Caco-2 (cell line): ENCODE data around the gene LSP1. TPM values are rescaled to one million over a fixed set of nuclear protein-coding genes. Genes with fewer than 3 reads are reported as not detected.

Experiments used
- BruUV-seq: library from RNA; stranded (reverse); fragments of 400-500 nt; replicated peaks from 2 replicates; lab custom pipeline; 2021; lab: Mats Ljungman, UMichigan
- CTCF ChIA-PET: fragments of 300-600 bp; sonication (Branson Sonifier 250); formaldehyde crosslinking; loops from one replicate; lab custom pipeline; 2022; ENCODE audit warnings: antibody characterized with exemption; lab: Charles Lee
- POLR2A ChIA-PET: fragments of 300-600 bp; sonication (Branson Sonifier 250); formaldehyde crosslinking; loops from one replicate; lab custom pipeline; 2022; ENCODE audit warnings: antibody characterized with exemption; lab: Charles Lee
- DNase-seq, 2 experiments: peaks; one replicate each; pipeline versions ENCODE4 v3.0.0 to v3.0.0-alpha.2; 2020 to 2022
- H3K27me3 ChIP-seq: replicated peaks from 2 replicates; pipeline ENCODE4 v1.6.0; 2011; ENCODE audit warnings: low read length; ENCODE audit not compliant: control insufficient read depth, insufficient read depth
- H3K36me3 ChIP-seq: 2 replicates; pipeline ENCODE4 v1.5.1; 2011; ENCODE audit warnings: low read length; ENCODE audit not compliant: control insufficient read depth, insufficient read depth
- H3K4me1 ChIP-seq: fragments of 250-450 bp; sonication (Bioruptor Pico); 2 replicates; pipeline ENCODE4 v1.5.1; 2020; ENCODE audit warnings: mild to moderate bottlenecking
- H3K4me3 ChIP-seq: 2 replicates; pipeline ENCODE4 v1.5.1; 2011; ENCODE audit warnings: low read depth, mild to moderate bottlenecking, control low read depth, low read length
- H3K9me3 ChIP-seq: fragments of 250-450 bp; sonication (Bioruptor Pico); 2 replicates; pipeline ENCODE4 v1.5.1; 2020; ENCODE audit warnings: mild to moderate bottlenecking, moderate library complexity
- H3K27ac Mint-ChIP-seq: one replicate; pipeline ENCODE4 v1.8.0; 2022; ENCODE audit warnings: mixed read lengths; ENCODE audit not compliant: unreplicated experiment
- H3K27me3 Mint-ChIP-seq: one replicate; pipeline ENCODE4 v1.8.0; 2022; ENCODE audit warnings: mixed read lengths; ENCODE audit not compliant: insufficient read depth, unreplicated experiment
- H3K36me3 Mint-ChIP-seq: one replicate; pipeline ENCODE4 v1.8.0; 2022; ENCODE audit warnings: mild to moderate bottlenecking, mixed read lengths; ENCODE audit not compliant: insufficient read depth, unreplicated experiment
- H3K4me1 Mint-ChIP-seq: one replicate; pipeline ENCODE4 v1.8.0; 2022; ENCODE audit warnings: low read depth, mixed read lengths; ENCODE audit not compliant: unreplicated experiment
- H3K4me3 Mint-ChIP-seq: one replicate; pipeline ENCODE4 v1.8.0; 2022; ENCODE audit warnings: mild to moderate bottlenecking, moderate library complexity, mixed read lengths; ENCODE audit not compliant: unreplicated experiment
- H3K9me3 Mint-ChIP-seq: one replicate; pipeline ENCODE4 v1.8.0; 2022; ENCODE audit warnings: mixed read lengths; ENCODE audit not compliant: unreplicated experiment
- CTCF ChIP-seq, 2 experiments: fragments of 200-600 bp in 1 of 2; IDR thresholded peaks; 1 replicate in 1 of 2; 2 replicates in 1 of 2; pipeline versions ENCODE4 v1.5.1 to v1.8.0; 2011 to 2022; ENCODE audit warnings: antibody characterized with exemption in 1 of 2, control low read depth in 1 of 2, inconsistent platforms in 1 of 2, low read depth in 1 of 2, low read length in 1 of 2, mild to moderate bottlenecking in 1 of 2, moderate library complexity in 1 of 2; ENCODE audit not compliant: insufficient read depth in 1 of 2, severe bottlenecking in 1 of 2, unreplicated experiment in 1 of 2
- intact Hi-C: fragments of 100-400 bp; cut with micrococcal nuclease; formaldehyde crosslinking; loops from one replicate; pipeline ENCODE4 v1.10.0; 2022; ENCODE audit not compliant: unreplicated experiment
- total RNA-seq: library from RNA; stranded (reverse); gene quantifications from 2 replicates; pipeline ENCODE4 v1.2.3, GENCODE V29; 2022

Gene LSP1
- total RNA-seq, 1 experiment from 2014 or later = not detected

GRCh38 chr11:1857064-1857463 lies 4.2 kb downstream of the LSP1 start:
- Mint-ChIP-seq H3K27ac (no peak overlapping the region), H3K9me3 (no peaks in the 10 kb centered on the region), H3K36me3 (no peaks in the 10 kb centered on the region), H3K4me3 (no peak overlapping the region), H3K27me3 (no peaks in the 10 kb centered on the region), H3K4me1 (no peaks in the 10 kb centered on the region)
- ChIA-PET POLR2A (no interaction called here), CTCF (interaction anchor here (1.0 kb wide), 1 partner anchor 294 kb away, joined by 5 read pairs; no protein-coding TSS in a partner anchor)
- intact Hi-C loops = no loop called here
- H3K4me3 ChIP-seq = no peak overlapping the region
- no peaks in the 10 kb centered on the region for H3K9me3 ChIP-seq
- BruUV-seq = no TSS peak
- no peak for TF ChIP-seq CTCF (IDR thresholded peaks at IDR 0.05; ENCODE audit: insufficient read depth in 1 of 2, low read depth in 1 of 2, low read length in 1 of 2, severe bottlenecking in 1 of 2, unreplicated experiment in 1 of 2)
- H3K36me3 ChIP-seq = no peaks in the 10 kb centered on the region
- H3K4me1 ChIP-seq = no peaks in the 10 kb centered on the region
- no peak for DNase-seq
- H3K27me3 ChIP-seq = no peaks in the 10 kb centered on the region

- intact Hi-C loops = no loop called here
- no peak for TF ChIP-seq CTCF (IDR thresholded peaks at IDR 0.05; ENCODE audit: insufficient read depth in 1 of 2, low read depth in 1 of 2, low read length in 1 of 2, severe bottlenecking in 1 of 2, unreplicated experiment in 1 of 2)
- H3K9me3 ChIP-seq = no peaks in the 10 kb centered on the region
- H3K4me3 Mint-ChIP-seq = no peak overlapping the region
- no peak for DNase-seq
- no peaks in the 10 kb centered on the region for H3K9me3 Mint-ChIP-seq
- H3K27ac Mint-ChIP-seq = no peak overlapping the region
- H3K27me3 ChIP-seq = no peaks in the 10 kb centered on the region
- no peaks in the 10 kb centered on the region for H3K27me3 Mint-ChIP-seq
- CTCF ChIA-PET = interaction anchor here (0.7 to 1.0 kb wide), 2 partner anchors 24 to 293 kb away, joined by 3 to 5 read pairs; no protein-coding TSS in a partner anchor
- H3K36me3 Mint-ChIP-seq = no peaks in the 10 kb centered on the region
- H3K36me3 ChIP-seq = no peaks in the 10 kb centered on the region
- H3K4me3 ChIP-seq = no peak overlapping the region
- H3K4me1 Mint-ChIP-seq = no peaks in the 10 kb centered on the region
- BruUV-seq = no TSS peak
- POLR2A ChIA-PET = interaction anchor here (0.5 kb wide), 1 partner anchor 178 kb away, joined by 3 read pairs; no protein-coding TSS in a partner anchor
- peaks cover 1% of the 10 kb centered on the region; the same call in 1 of the 2 replicates for H3K4me1 ChIP-seq
Measured at GRCh38 chr11:1858154-1858553, 5.3 kb downstream of the LSP1 start.

- CTCF ChIA-PET = no interaction called here
- Histone ChIP-seq H3K36me3 (no peaks in the 10 kb centered on the region), H3K9me3 (no peaks in the 10 kb centered on the region), H3K27me3 (no peaks in the 10 kb centered on the region), H3K4me1 (peaks cover 5% of the 10 kb centered on the region), H3K4me3 (no peak overlapping the region)
- intact Hi-C loops = no loop called here
- Mint-ChIP-seq H3K9me3 (no peaks in the 10 kb centered on the region), H3K4me1 (no peaks in the 10 kb centered on the region), H3K27ac (no peak overlapping the region), H3K36me3 (no peaks in the 10 kb centered on the region), H3K27me3 (no peaks in the 10 kb centered on the region), H3K4me3 (no peak overlapping the region)
- POLR2A ChIA-PET = no interaction called here
- TF ChIP-seq CTCF (IDR thresholded peaks at IDR 0.05; ENCODE audit: insufficient read depth in 1 of 2, low read depth in 1 of 2, low read length in 1 of 2, severe bottlenecking in 1 of 2, unreplicated experiment in 1 of 2) = no peak
- no peak for DNase-seq
- BruUV-seq = no TSS peak
Measured at GRCh38 chr11:1858576-1858975, 5.7 kb downstream of the LSP1 start.
